ENCODE data around the gene NBL1.

NBL1 gene

DNA sequence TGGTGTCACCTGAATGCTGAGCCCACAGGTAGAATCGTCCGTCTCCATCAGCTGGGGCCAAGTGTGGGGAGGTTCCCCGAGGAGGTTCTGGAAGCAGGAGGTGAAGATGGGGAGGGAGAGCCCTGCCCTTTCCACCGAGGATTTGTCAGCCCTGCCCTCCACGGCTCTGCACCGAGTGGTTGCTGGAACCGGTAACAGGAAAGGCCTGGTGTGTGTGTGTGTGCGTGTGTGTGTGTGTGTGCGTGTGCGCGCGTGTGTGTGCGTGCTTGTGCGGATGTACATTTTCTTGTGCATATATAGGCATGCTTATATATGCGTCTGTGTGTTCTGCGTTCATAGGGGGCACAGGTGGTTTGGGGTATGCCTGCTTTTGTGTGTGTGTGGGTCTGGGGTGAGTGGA lies 3.5 kb downstream of the NBL1 start:
- no peak for DNase-seq (ENCODE audit: low read depth, low spot score)
- no peak overlapping the region for H3K4me3 ChIP-seq (ENCODE audit: insufficient read length, low read depth)
- no peaks in the 10 kb centered on the region for H3K9me3 ChIP-seq (ENCODE audit: insufficient read depth, low read length)
- H3K27me3 ChIP-seq (ENCODE audit: insufficient read depth, insufficient read length) = peaks cover 26% of the 10 kb centered on the region
- H3K36me3 ChIP-seq (ENCODE audit: insufficient read depth, insufficient read length, low read length) = no peaks in the 10 kb centered on the region
- peaks cover 6% of the 10 kb centered on the region for H3K4me1 ChIP-seq (ENCODE audit: insufficient read depth, insufficient read length)
- TF ChIP-seq YY1 (IDR thresholded peaks at IDR 0.05; ENCODE audit: insufficient read depth, insufficient read length) (no peak), SUZ12 (IDR thresholded peaks at IDR 0.05; ENCODE audit: extremely low read depth, insufficient read depth, insufficient read length) (no peak), ZNF274 (IDR thresholded peaks at IDR 0.05; ENCODE audit: low read depth, low read length) (no peak)
- no peak overlapping the region for H3K9ac ChIP-seq (ENCODE audit: insufficient read length, low read depth)

GRCh38 chr1:19648239-19648638 lies 4.1 kb downstream of the NBL1 start:
- peaks cover 6% of the 10 kb centered on the region for H3K4me1 ChIP-seq (ENCODE audit: insufficient read depth, insufficient read length)
- no peaks in the 10 kb centered on the region for H3K36me3 ChIP-seq (ENCODE audit: insufficient read depth, insufficient read length, low read length)
- no peak overlapping the region for H3K4me3 ChIP-seq (ENCODE audit: insufficient read length, low read depth)
- H3K27me3 ChIP-seq (ENCODE audit: insufficient read depth, insufficient read length) = peaks cover 20% of the 10 kb centered on the region
- no peak for DNase-seq (ENCODE audit: low read depth, low spot score)
- no peak overlapping the region for H3K9ac ChIP-seq (ENCODE audit: insufficient read length, low read depth)
- no peaks in the 10 kb centered on the region for H3K9me3 ChIP-seq (ENCODE audit: insufficient read depth, low read length)
- TF ChIP-seq YY1 (IDR thresholded peaks at IDR 0.05; ENCODE audit: insufficient read depth, insufficient read length) (no peak), ZNF274 (IDR thresholded peaks at IDR 0.05; ENCODE audit: low read depth, low read length) (no peak), SUZ12 (IDR thresholded peaks at IDR 0.05; ENCODE audit: extremely low read depth, insufficient read depth, insufficient read length) (no peak)

GRCh38 chr1:19648689-19649088 lies 4.6 kb downstream of the NBL1 start:
- Histone ChIP-seq H3K9ac (ENCODE audit: insufficient read length, low read depth) (no peak overlapping the region), H3K9me3 (ENCODE audit: insufficient read depth, low read length) (no peaks in the 10 kb centered on the region), H3K36me3 (ENCODE audit: insufficient read depth, insufficient read length, low read length) (no peaks in the 10 kb centered on the region), H3K27me3 (ENCODE audit: insufficient read depth, insufficient read length) (peaks cover 16% of the 10 kb centered on the region), H3K4me3 (ENCODE audit: insufficient read length, low read depth) (no peak overlapping the region), H3K4me1 (ENCODE audit: insufficient read depth, insufficient read length) (peaks cover 6% of the 10 kb centered on the region)
- TF ChIP-seq SUZ12 (IDR thresholded peaks at IDR 0.05; ENCODE audit: extremely low read depth, insufficient read depth, insufficient read length) (no peak), YY1 (IDR thresholded peaks at IDR 0.05; ENCODE audit: insufficient read depth, insufficient read length) (no peak), ZNF274 (IDR thresholded peaks at IDR 0.05; ENCODE audit: low read depth, low read length) (no peak)
- no peak for DNase-seq (ENCODE audit: low read depth, low spot score)

DNA sequence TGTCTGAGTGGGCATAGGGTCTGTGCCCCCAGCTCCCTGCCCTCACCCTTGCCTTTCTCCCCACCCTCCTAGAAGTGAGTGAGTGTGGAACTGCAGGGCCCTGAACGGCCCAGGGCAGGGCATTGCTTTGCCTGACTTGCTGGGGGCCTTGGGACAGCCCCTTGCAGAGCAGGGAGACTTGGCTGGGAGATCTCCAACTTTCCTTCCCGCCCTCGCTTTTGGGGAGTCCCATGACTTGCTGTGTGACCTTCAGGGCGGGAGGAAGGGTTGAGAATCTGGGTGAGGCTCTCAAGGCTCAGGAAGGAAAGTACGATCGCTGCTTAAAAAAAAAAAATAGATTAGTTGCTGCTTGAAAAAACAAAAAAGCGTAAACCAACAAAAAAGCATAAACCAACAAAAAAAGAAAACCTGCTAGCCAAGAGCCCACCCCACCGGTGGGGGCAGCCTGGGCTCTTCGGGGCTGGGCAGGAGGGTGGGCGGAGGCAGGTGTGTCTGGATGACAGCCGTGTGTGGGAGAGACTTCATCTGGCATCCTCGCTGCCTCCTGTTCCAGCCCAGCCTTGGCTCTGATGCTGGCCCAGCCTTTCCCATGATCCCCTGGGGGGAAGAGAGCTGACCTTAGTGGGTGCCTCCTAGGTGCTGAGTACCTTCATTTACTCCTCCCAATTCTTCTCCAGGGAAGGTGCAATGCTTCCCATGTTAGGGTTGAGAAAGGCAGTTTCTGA lies 6.5 kb downstream of the NBL1 start:
- Histone ChIP-seq H3K4me3 (ENCODE audit: insufficient read length, low read depth) (no peak overlapping the region), H3K4me1 (ENCODE audit: insufficient read depth, insufficient read length) (peaks cover 6% of the 10 kb centered on the region)

DNA sequence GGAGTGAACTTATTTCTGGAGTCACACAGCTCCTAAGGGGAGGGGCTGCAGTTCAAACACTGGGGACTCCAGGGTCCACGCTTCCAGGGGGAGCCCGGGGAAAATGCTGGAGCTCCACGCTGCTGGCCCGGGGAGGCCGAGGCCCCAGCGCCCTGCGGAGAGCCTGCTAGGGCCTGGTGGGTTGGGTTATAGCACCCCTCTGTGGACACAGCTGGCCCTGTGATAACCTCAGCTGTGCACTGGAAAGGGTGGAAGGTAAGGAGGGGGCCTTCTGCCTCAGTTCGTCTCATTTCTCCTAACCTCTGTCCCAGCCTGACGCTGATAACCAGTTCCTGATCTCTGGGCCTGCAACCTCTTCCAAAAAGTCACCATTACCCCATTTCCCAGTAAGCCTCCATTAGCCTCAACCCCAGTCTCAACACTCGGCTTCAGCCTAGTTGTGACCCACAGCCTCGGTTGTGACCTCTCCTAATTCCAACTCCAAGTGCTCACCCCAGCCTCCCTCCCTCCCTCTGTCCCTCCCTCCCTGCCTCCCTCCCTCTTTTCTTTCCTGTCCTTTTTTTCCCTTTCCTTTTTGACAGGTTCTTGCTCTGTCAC lies 7.1 kb downstream of the NBL1 start:
- no peak for DNase-seq (ENCODE audit: low read depth, low spot score)
- Histone ChIP-seq H3K4me3 (ENCODE audit: insufficient read length, low read depth) (no peak overlapping the region), H3K4me1 (ENCODE audit: insufficient read depth, insufficient read length) (peaks cover 6% of the 10 kb centered on the region), H3K9me3 (ENCODE audit: insufficient read depth, low read length) (no peaks in the 10 kb centered on the region), H3K36me3 (ENCODE audit: insufficient read depth, insufficient read length, low read length) (peaks cover 8% of the 10 kb centered on the region), H3K9ac (ENCODE audit: insufficient read length, low read depth) (no peak overlapping the region), H3K27me3 (ENCODE audit: insufficient read depth, insufficient read length) (peaks cover 2% of the 10 kb centered on the region)
- TF ChIP-seq SUZ12 (IDR thresholded peaks at IDR 0.05; ENCODE audit: extremely low read depth, insufficient read depth, insufficient read length) (no peak), ZNF274 (IDR thresholded peaks at IDR 0.05; ENCODE audit: low read depth, low read length) (no peak), YY1 (IDR thresholded peaks at IDR 0.05; ENCODE audit: insufficient read depth, insufficient read length) (no peak)

More for the DNA sequence above, 6.5 kb downstream of the NBL1 start:
- DNase-seq (ENCODE audit: low read depth, low spot score) = no peak
- H3K9me3 ChIP-seq (ENCODE audit: insufficient read depth, low read length) = no peaks in the 10 kb centered on the region
- H3K9ac ChIP-seq (ENCODE audit: insufficient read length, low read depth) = no peak overlapping the region
- TF ChIP-seq YY1 (IDR thresholded peaks at IDR 0.05; ENCODE audit: insufficient read depth, insufficient read length) (no peak), SUZ12 (IDR thresholded peaks at IDR 0.05; ENCODE audit: extremely low read depth, insufficient read depth, insufficient read length) (no peak), ZNF274 (IDR thresholded peaks at IDR 0.05; ENCODE audit: low read depth, low read length) (no peak)
- H3K36me3 ChIP-seq (ENCODE audit: insufficient read depth, insufficient read length, low read length) = peaks cover 4% of the 10 kb centered on the region
- H3K27me3 ChIP-seq (ENCODE audit: insufficient read depth, insufficient read length) = peaks cover 4% of the 10 kb centered on the region

DNA sequence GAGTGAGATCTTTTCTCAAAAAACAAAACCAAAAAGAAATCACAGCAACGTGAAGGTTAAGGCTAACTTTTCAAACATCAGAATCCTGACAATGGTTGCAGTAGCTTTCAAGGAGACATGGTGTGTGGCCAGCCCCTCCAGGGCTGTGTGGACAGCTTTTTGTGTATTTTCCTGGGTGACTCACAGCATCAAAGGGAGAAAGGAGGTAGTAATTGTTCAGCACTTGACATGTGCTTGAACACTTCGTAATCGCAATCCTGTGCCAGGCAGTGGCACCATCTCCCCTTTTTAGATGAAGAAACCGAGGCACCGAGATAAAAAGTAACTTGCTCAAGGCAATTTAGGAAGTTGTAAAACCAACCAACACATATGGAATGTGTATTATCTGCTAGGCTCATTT lies 10.3 kb downstream of the NBL1 start:
- Histone ChIP-seq H3K9me3 (ENCODE audit: insufficient read depth, low read length) (no peaks in the 10 kb centered on the region), H3K27me3 (ENCODE audit: insufficient read depth, insufficient read length) (no peaks in the 10 kb centered on the region), H3K4me1 (ENCODE audit: insufficient read depth, insufficient read length) (peaks cover 13% of the 10 kb centered on the region), H3K9ac (ENCODE audit: insufficient read length, low read depth) (no peak overlapping the region), H3K4me3 (ENCODE audit: insufficient read length, low read depth) (no peak overlapping the region), H3K36me3 (ENCODE audit: insufficient read depth, insufficient read length, low read length) (peaks cover 8% of the 10 kb centered on the region)
- no peak for TF ChIP-seq SUZ12 (IDR thresholded peaks at IDR 0.05; ENCODE audit: extremely low read depth, insufficient read depth, insufficient read length)
- no peak for TF ChIP-seq ZNF274 (IDR thresholded peaks at IDR 0.05; ENCODE audit: low read depth, low read length)
- no peak for TF ChIP-seq YY1 (IDR thresholded peaks at IDR 0.05; ENCODE audit: insufficient read depth, insufficient read length)
- DNase-seq (ENCODE audit: low read depth, low spot score) = no peak

GRCh38 chr1:19654886-19655717 lies 11.0 kb downstream of the NBL1 start:
- DNase-seq (ENCODE audit: low read depth, low spot score) = no peak
- Histone ChIP-seq H3K4me3 (ENCODE audit: insufficient read length, low read depth) (no peak overlapping the region), H3K9me3 (ENCODE audit: insufficient read depth, low read length) (no peaks in the 10 kb centered on the region), H3K9ac (ENCODE audit: insufficient read length, low read depth) (no peak overlapping the region), H3K4me1 (ENCODE audit: insufficient read depth, insufficient read length) (peaks cover 13% of the 10 kb centered on the region), H3K36me3 (ENCODE audit: insufficient read depth, insufficient read length, low read length) (peaks cover 8% of the 10 kb centered on the region), H3K27me3 (ENCODE audit: insufficient read depth, insufficient read length) (no peaks in the 10 kb centered on the region)
- TF ChIP-seq ZNF274 (IDR thresholded peaks at IDR 0.05; ENCODE audit: low read depth, low read length) (no peak), YY1 (IDR thresholded peaks at IDR 0.05; ENCODE audit: insufficient read depth, insufficient read length) (no peak), SUZ12 (IDR thresholded peaks at IDR 0.05; ENCODE audit: extremely low read depth, insufficient read depth, insufficient read length) (no peak)

Measured in NT2/D1 (cell line).